ENCODE data around the gene CLCF1.

The CLCF1 gene

GRCh38 chr11:67354075-67355022 is 19.0 kb downstream of the CLCF1 start:
- no peak for TF ChIP-seq CTCF (IDR thresholded peaks at IDR 0.05; ENCODE audit: low read depth, low read length)
- Histone ChIP-seq H3K9me3 (ENCODE audit: severe bottlenecking) (no peaks in the 10 kb centered on the region), H3K36me3 (no peaks in the 10 kb centered on the region), H3K27ac (peak overlapping the region; percentile 85), H3K27me3 (ENCODE audit: insufficient read depth, low read depth, severe bottlenecking) (no peaks in the 10 kb centered on the region), H3K4me3 (ENCODE audit: low read depth, low read length) (peak overlapping the region; percentile 65)
- peak; percentile 62 for DNase-seq

- no peak for TF ChIP-seq CTCF (IDR thresholded peaks at IDR 0.05; ENCODE audit: low read depth, low read length)
- peak within 1 kb of the TSS; percentile 91 for H3K27ac ChIP-seq
- no peaks in the 10 kb centered on the region for H3K9me3 ChIP-seq (ENCODE audit: severe bottlenecking)
- H3K36me3 ChIP-seq = no peaks in the 10 kb centered on the region
- no peaks in the 10 kb centered on the region for H3K27me3 ChIP-seq (ENCODE audit: insufficient read depth, low read depth, severe bottlenecking)
- peak; percentile 97 for DNase-seq
- H3K4me3 ChIP-seq (ENCODE audit: low read depth, low read length) = peak within 1 kb of the TSS; percentile 65
Observed at GRCh38 chr11:67353317-67354074, 19.9 kb downstream of the CLCF1 start, which contains the start of gene POLD4. Gene POLD4, minus strand, starts transcription at chr11:67353546. Its CDS starts 147 bp downstream, at chr11:67353399.

GRCh38 chr11:67352546-67353316 is 20.7 kb downstream of the CLCF1 start:
- Histone ChIP-seq H3K9me3 (ENCODE audit: severe bottlenecking) (no peaks in the 10 kb centered on the region), H3K36me3 (no peaks in the 10 kb centered on the region), H3K27me3 (ENCODE audit: insufficient read depth, low read depth, severe bottlenecking) (no peaks in the 10 kb centered on the region), H3K27ac (peak overlapping the region; percentile 91), H3K4me3 (ENCODE audit: low read depth, low read length) (peak overlapping the region; percentile 65)
- no peak for TF ChIP-seq CTCF (IDR thresholded peaks at IDR 0.05; ENCODE audit: low read depth, low read length)
- DNase-seq = no peak

GRCh38 chr11:67351275-67352005 is 22.0 kb downstream of the CLCF1 start:
- peak; percentile 93 for TF ChIP-seq CTCF (IDR thresholded peaks at IDR 0.05; ENCODE audit: low read depth, low read length)
- Histone ChIP-seq H3K27me3 (ENCODE audit: insufficient read depth, low read depth, severe bottlenecking) (no peaks in the 10 kb centered on the region), H3K27ac (no peak overlapping the region), H3K9me3 (ENCODE audit: severe bottlenecking) (no peaks in the 10 kb centered on the region), H3K4me3 (ENCODE audit: low read depth, low read length) (no peak overlapping the region), H3K36me3 (no peaks in the 10 kb centered on the region)
- peak; percentile 60 for DNase-seq

GRCh38 chr11:67349928-67350465 is 23.4 kb downstream of the CLCF1 start:
- Histone ChIP-seq H3K36me3 (no peaks in the 10 kb centered on the region), H3K4me3 (ENCODE audit: low read depth, low read length) (no peak overlapping the region), H3K27me3 (ENCODE audit: insufficient read depth, low read depth, severe bottlenecking) (no peaks in the 10 kb centered on the region), H3K27ac (no peak overlapping the region), H3K9me3 (ENCODE audit: severe bottlenecking) (no peaks in the 10 kb centered on the region)
- no peak for TF ChIP-seq CTCF (IDR thresholded peaks at IDR 0.05; ENCODE audit: low read depth, low read length)
- no peak for DNase-seq
